GM12878 (cell line): Measurements from ENCODE around the gene SDR9C7. TPM values are rescaled to one million over a fixed set of nuclear protein-coding genes. Genes with fewer than 3 reads are reported as not detected.

Experiments used
- ATAC-seq: fragments of 200-7000 bp; cut with Tn5 transposase; 3 replicates; pipeline ENCODE4 v1.9.1; 2020; ENCODE audit warnings: mild to moderate bottlenecking, moderate library complexity
- BruUV-seq: library from RNA; stranded (reverse); fragments of 400-500 nt; replicated peaks from 2 replicates; lab custom pipeline; 2021; lab: Mats Ljungman, UMichigan
- CTCF ChIA-PET: fragments of 300-600 bp; sonication (Branson Sonifier 250); formaldehyde crosslinking; extraction: SDS; loops from one replicate; lab custom pipeline; 2021; ENCODE audit warnings: inconsistent platforms; lab: Yijun Ruan, JAX
- POLR2A ChIA-PET: fragments of 350-600 bp; formaldehyde crosslinking; extraction: SDS; loops from one replicate; lab custom pipeline; 2021; ENCODE audit warnings: inconsistent platforms; lab: Charles Lee
- RAD21 ChIA-PET: fragments of 300-600 bp; sonication (Branson Sonifier 250); formaldehyde crosslinking; loops from one replicate; lab custom pipeline; 2023; ENCODE audit warnings: antibody characterized with exemption; ENCODE audit not compliant: unreplicated experiment; lab: Charles Lee
- SMC1A ChIA-PET: fragments of 300-600 bp; sonication (Branson Sonifier 250); formaldehyde crosslinking; loops from one replicate; lab custom pipeline; 2023; ENCODE audit not compliant: unreplicated experiment, uncharacterized antibody; lab: Charles Lee
- DNase-seq: peaks from one replicate; pipeline ENCODE4 v3.0.0-alpha.2; 2011; ENCODE audit warnings: low read depth, low spot score
- FAIRE-seq: peaks from 3 replicates; lab custom pipeline; 2011; peaks lifted over from hg19 to GRCh38; lab: Jason Lieb, UNC
- H2AFZ ChIP-seq: 2 replicates; pipeline ENCODE4 v1.6.0; 2011; ENCODE audit warnings: low read depth, low read length, control low read depth; ENCODE audit not compliant: control insufficient read depth
- H3K27ac ChIP-seq: 2 replicates; pipeline ENCODE4 v1.5.1; 2011; ENCODE audit warnings: control low read depth; ENCODE audit not compliant: control insufficient read depth, insufficient read depth
- H3K27me3 ChIP-seq, 2 experiments: replicated peaks in 1 of 2; 2 replicates each; pipeline versions ENCODE4 v1.6.0 to v1.6.1; 2011; ENCODE audit warnings: low read length in 1 of 2; ENCODE audit not compliant: control insufficient read depth in 2 of 2, insufficient read depth in 2 of 2
- H3K36me3 ChIP-seq, 2 experiments: 2 replicates each; pipeline ENCODE4 v1.5.1; 2011; ENCODE audit warnings: low read length in 1 of 2; ENCODE audit not compliant: control insufficient read depth in 2 of 2, insufficient read depth in 2 of 2
- H3K4me1 ChIP-seq: 2 replicates; pipeline ENCODE4 v1.6.1; 2011; ENCODE audit warnings: mild to moderate bottlenecking, low read length, moderate library complexity, mixed read lengths; ENCODE audit not compliant: control insufficient read depth, insufficient read depth
- H3K4me2 ChIP-seq: 2 replicates; pipeline ENCODE4 v1.6.0; 2011; ENCODE audit warnings: control low read depth; ENCODE audit not compliant: control insufficient read depth, insufficient read depth
- H3K4me3 ChIP-seq: fragments of 200-600 bp; sonication (generic); 2 replicates; pipeline ENCODE4 v1.5.1; 2016
- H3K79me2 ChIP-seq: 2 replicates; pipeline ENCODE4 v1.6.0; 2011; ENCODE audit warnings: low read length; ENCODE audit not compliant: control insufficient read depth, insufficient read depth
- H3K9ac ChIP-seq: 2 replicates; pipeline ENCODE4 v1.8.0; 2011; ENCODE audit warnings: low read length, control low read depth, mixed read lengths; ENCODE audit not compliant: control insufficient read depth, insufficient read depth
- H3K9me3 ChIP-seq: replicated peaks from 3 replicates; pipeline ENCODE4 v1.5.1; 2011; ENCODE audit warnings: mild to moderate bottlenecking, low read length; ENCODE audit not compliant: control insufficient read depth, insufficient read depth
- H4K20me1 ChIP-seq: 2 replicates; pipeline ENCODE4 v1.6.0; 2011; ENCODE audit not compliant: control insufficient read depth, insufficient read depth
- BMI1 ChIP-seq: fragments of 450-650 bp; IDR thresholded peaks from 2 replicates; pipeline ENCODE4 v1.6.1; 2016; ENCODE audit warnings: mild to moderate bottlenecking, moderate library complexity, borderline replicate concordance
- CEBPZ ChIP-seq: fragments of 150-350 bp; IDR thresholded peaks from 2 replicates; pipeline ENCODE4 v1.6.1; 2016; ENCODE audit warnings: low read depth, low read length
- CHD4 ChIP-seq: fragments of 200-600 bp; sonication (generic); IDR thresholded peaks from 2 replicates; pipeline ENCODE4 v1.6.1; 2016; ENCODE audit warnings: mild to moderate bottlenecking
- EP300 ChIP-seq, 2 experiments: fragments of 150-350 bp in 1 of 2; IDR thresholded peaks; 2 replicates each; pipeline ENCODE4 v1.6.1; 2011 to 2012; ENCODE audit warnings: low read depth in 2 of 2, low read length in 2 of 2, borderline replicate concordance in 1 of 2, improper control_type of control experiment in 1 of 2, inconsistent platforms in 1 of 2; ENCODE audit not compliant: control insufficient read depth in 1 of 2
- FOXK2 ChIP-seq: fragments of 450-650 bp; IDR thresholded peaks from 2 replicates; pipeline ENCODE4 v1.6.1; 2017; ENCODE audit warnings: mild to moderate bottlenecking, moderate library complexity
- NFYA ChIP-seq: IDR thresholded peaks from 2 replicates; pipeline ENCODE4 v1.6.1; 2011; ENCODE audit warnings: low read depth, mild to moderate bottlenecking, low read length, improper control_type of control experiment, borderline replicate concordance
- POLR2AphosphoS2 ChIP-seq: IDR thresholded peaks from 2 replicates; pipeline ENCODE4 v1.6.1; 2011; ENCODE audit warnings: low read depth, mild to moderate bottlenecking, low read length, improper control_type of control experiment, moderate library complexity
- POLR2AphosphoS5 ChIP-seq: IDR thresholded peaks from 2 replicates; pipeline ENCODE4 v1.6.1; 2011; ENCODE audit warnings: mild to moderate bottlenecking, low read length, inconsistent platforms
- RAD51 ChIP-seq: fragments of 450-650 bp; IDR thresholded peaks from 2 replicates; pipeline ENCODE4 v1.6.1; 2016; ENCODE audit warnings: moderate library complexity, mild to moderate bottlenecking, inconsistent platforms
- RELA ChIP-seq: fragments of 450-650 bp; IDR thresholded peaks from 2 replicates; pipeline ENCODE4 v1.8.0; 2014; ENCODE audit warnings: borderline replicate concordance; ENCODE audit not compliant: partially characterized antibody
- REST ChIP-seq: IDR thresholded peaks from 2 replicates; pipeline ENCODE4 v1.6.1; 2012; ENCODE audit warnings: mild to moderate bottlenecking, low read depth, low read length
- ZNF687 ChIP-seq: fragments of 450-650 bp; IDR thresholded peaks from 2 replicates; pipeline ENCODE4 v1.6.1; 2017; ENCODE audit warnings: mild to moderate bottlenecking, moderate library complexity
- WGBS: methylation state at CpG from one replicate; pipeline ENCODE4 v1.1.6; 2016; ENCODE audit warnings: low lambda C conversion rate; ENCODE audit not compliant: insufficient replicate concordance, insufficient coverage; ENCODE audit errors: missing lambda C conversion rate; 5-methylcytosine and 5-hydroxymethylcytosine counted together
- in situ Hi-C: fragments of 300-500 bp; cut with MboI; formaldehyde crosslinking; loops from 9 replicates; pipeline ENCODE4 v1.14.3; 2018; ENCODE audit warnings: mixed read lengths
- intact Hi-C: fragments of 100-400 bp; cut with micrococcal nuclease; formaldehyde crosslinking; loops from one replicate; pipeline ENCODE4 v1.14.2; 2022; ENCODE audit not compliant: unreplicated experiment
- polyA plus RNA-seq, 11 experiments: library from polyadenylated mRNA; depleted of rRNA in 4 of 11; unstranded in 6 of 11; stranded (reverse) in 5 of 11; fragments of >200 nt; fragmentation: Nextera tagmentation in 4 of 11; fragmentation: Illumina TruSeq in 1 of 11; extraction: Ambion mirVana in 4 of 11; extraction: Trizol in 1 of 11; gene quantifications; 1 replicate in 1 of 11; 2 replicates in 10 of 11; pipeline versions ENCODE4 v1.2.1 to v1.2.3, GENCODE V29; 2011 to 2016; ENCODE audit warnings: inconsistent platforms in 2 of 11, missing spikeins in 2 of 11, low read depth in 1 of 11
- total RNA-seq, 4 experiments: library from RNA; depleted of rRNA in 3 of 4; stranded (reverse); fragments of >200 nt in 3 of 4; fragmentation: Illumina TruSeq in 1 of 4; extraction: Trizol in 1 of 4; gene quantifications; 2 replicates each; pipeline versions ENCODE4 v1.2.1 to v1.2.3, GENCODE V29; 2013 to 2021

The SDR9C7 gene
- total and polyA plus RNA-seq, 10 of the 15 experiments (the other 5 are each of a cell fraction or from before 2014, with no cell fraction given) = 0.04 TPM; not detected in 9

GRCh38 chr12:56953314-56953713 is 19.1 kb upstream of the SDR9C7 start:
- in situ Hi-C loops = no loop called here
- RAD21 ChIA-PET = no interaction called here
- ATAC-seq = no peak
- no peaks in the 10 kb centered on the region for H3K36me3 ChIP-seq
- POLR2A ChIA-PET = no interaction called here
- no peaks in the 10 kb centered on the region; a peak in 3 of 4 replicates for H3K27me3 ChIP-seq
- intact Hi-C loops = no loop called here
- CTCF ChIA-PET = no interaction called here
- no peaks in the 10 kb centered on the region for H4K20me1 ChIP-seq
- TF ChIP-seq RELA (no peak), EP300 (IDR thresholded peaks at IDR 0.05; ENCODE audit: borderline replicate concordance in 1 of 2, control insufficient read depth in 1 of 2, low read depth in 2 of 2, low read length in 2 of 2) (no peak), ZNF687 (no peak), CHD4 (no peak), RAD51 (no peak), BMI1 (no peak), REST (no peak), FOXK2 (no peak), NFYA (no peak), POLR2AphosphoS5 (no peak), POLR2AphosphoS2 (no peak), CEBPZ (no peak)
- TF ChIP-seq, all 136 proteins: peak for 0
- H3K27ac ChIP-seq = no peak overlapping the region
- H3K9ac ChIP-seq = no peak overlapping the region
- 0% methylated on average over 1 of the region's 1 CpG for WGBS
- H2AFZ ChIP-seq = no peak overlapping the region
- DNase-seq = no peak
- no peak overlapping the region for H3K4me2 ChIP-seq
- H3K4me3 ChIP-seq = no peak overlapping the region
- FAIRE-seq = no peak
- SMC1A ChIA-PET = no interaction called here
- no peaks in the 10 kb centered on the region for H3K79me2 ChIP-seq
- no peaks in the 10 kb centered on the region for H3K4me1 ChIP-seq
- no TSS peak for BruUV-seq
- H3K9me3 ChIP-seq = peaks cover 2% of the 10 kb centered on the region; the same call in 1 of the 3 replicates
